B cell (primary cell): ENCODE data around the gene FBLL1.

Experiments
- EZH2 ChIP-seq: IDR thresholded peaks from 2 replicates; pipeline ENCODE4 v1.6.1; 2012; ENCODE audit warnings: borderline replicate concordance, low read depth, mild to moderate bottlenecking, moderate library complexity, low read length; ENCODE audit not compliant: insufficient read depth, poor library complexity, severe bottlenecking
- TF ChIP-seq, protein P1 (sequence below): fragments of 200-600 bp; IDR thresholded peaks from one replicate; pipeline ENCODE4 v1.8.0; 2022; ENCODE audit warnings: antibody characterized with exemption, mild to moderate bottlenecking

DNA sequence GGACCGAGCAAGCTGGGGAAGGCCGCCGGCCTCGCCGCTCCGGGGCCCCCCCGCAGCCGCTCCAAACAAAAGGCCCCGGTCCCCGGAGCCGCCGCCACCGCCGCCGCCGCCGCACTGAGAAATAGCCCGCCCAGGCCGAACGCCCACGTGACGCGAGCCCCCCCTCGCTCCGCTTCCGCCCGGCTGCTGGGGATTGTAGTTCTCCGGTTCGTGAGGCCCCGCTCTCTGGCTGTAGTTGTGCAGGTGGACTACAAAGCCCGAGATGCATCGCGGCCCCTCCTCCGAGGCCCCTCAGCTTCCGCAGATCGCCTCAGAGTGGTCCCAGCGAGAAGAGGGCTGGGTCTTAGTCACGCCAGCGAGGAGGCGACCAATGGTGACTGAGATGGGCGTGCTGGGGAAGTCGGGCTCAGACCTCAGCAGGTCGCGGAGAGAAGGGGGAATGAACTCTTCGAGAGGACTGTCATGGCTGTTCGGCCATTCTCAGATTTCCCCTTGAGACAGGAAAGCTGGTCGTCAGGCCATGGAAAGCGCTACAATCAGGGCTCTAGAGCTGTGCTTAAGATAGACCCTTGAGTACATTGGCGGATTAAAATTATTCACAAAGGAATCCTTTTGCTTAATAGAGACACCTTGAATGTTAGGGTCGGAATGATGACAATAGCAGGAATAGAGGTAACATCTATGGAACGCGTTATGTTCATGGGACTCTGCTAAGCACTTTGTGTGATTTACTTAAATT, 50.6 kb downstream of the FBLL1 start:
- no peak for TF ChIP-seq EZH2
- TF ChIP-seq, protein P1, sequence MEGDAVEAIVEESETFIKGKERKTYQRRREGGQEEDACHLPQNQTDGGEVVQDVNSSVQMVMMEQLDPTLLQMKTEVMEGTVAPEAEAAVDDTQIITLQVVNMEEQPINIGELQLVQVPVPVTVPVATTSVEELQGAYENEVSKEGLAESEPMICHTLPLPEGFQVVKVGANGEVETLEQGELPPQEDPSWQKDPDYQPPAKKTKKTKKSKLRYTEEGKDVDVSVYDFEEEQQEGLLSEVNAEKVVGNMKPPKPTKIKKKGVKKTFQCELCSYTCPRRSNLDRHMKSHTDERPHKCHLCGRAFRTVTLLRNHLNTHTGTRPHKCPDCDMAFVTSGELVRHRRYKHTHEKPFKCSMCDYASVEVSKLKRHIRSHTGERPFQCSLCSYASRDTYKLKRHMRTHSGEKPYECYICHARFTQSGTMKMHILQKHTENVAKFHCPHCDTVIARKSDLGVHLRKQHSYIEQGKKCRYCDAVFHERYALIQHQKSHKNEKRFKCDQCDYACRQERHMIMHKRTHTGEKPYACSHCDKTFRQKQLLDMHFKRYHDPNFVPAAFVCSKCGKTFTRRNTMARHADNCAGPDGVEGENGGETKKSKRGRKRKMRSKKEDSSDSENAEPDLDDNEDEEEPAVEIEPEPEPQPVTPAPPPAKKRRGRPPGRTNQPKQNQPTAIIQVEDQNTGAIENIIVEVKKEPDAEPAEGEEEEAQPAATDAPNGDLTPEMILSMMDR, result no peak
